NCI-H82 treated with DMSO at 0.1 percent for 48 hours (cell line): ENCODE data around the gene EMILIN2.
A peak's percentile ranks its signal among the peaks of the same experiment; 100 is the strongest.
"Not testable (repeated sequence)": the region's sequence is repeated elsewhere in the genome, so short reads cannot be mapped to it uniquely, and the experiment has no call there.

Experiments
- DNase-seq: peaks from one replicate; lab custom pipeline; 2025; ENCODE audit not compliant: unreplicated experiment; lab: John Stamatoyannopoulos, UW

Gene EMILIN2

DNA sequence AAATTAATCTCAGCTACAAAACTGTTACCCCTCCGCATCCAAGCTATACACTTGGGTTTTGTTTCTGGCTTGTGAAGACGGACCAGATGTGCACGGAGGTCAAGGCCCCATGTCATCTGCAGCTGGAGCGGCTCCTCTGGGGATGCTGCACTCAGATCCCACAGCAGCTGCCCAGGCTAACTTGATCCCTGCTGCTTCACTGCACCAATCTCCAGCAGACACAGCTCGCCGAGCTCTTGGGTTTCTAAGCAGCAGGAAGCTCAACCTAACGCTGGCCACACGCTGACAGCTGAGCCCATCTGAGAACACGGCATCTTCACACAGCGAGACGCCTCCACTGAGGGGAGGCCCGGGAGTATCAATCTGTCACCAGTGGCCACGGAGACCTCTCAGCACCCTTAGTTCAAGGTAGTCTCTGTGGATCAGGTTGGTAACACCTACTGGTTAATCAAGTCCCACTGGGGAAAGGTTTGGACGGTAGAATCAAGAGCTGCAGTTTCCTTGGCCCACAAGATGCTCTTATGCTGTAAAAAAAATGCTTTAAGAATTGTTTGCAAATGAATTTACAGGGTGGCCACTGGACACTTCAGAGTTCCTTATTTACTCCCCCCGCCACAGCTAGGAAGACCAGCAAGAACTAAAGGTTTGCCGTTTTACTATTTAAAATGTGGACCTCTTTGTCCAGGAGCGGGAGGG, 67.5 kb downstream of the EMILIN2 start:
- DNase-seq = no peak

DNA sequence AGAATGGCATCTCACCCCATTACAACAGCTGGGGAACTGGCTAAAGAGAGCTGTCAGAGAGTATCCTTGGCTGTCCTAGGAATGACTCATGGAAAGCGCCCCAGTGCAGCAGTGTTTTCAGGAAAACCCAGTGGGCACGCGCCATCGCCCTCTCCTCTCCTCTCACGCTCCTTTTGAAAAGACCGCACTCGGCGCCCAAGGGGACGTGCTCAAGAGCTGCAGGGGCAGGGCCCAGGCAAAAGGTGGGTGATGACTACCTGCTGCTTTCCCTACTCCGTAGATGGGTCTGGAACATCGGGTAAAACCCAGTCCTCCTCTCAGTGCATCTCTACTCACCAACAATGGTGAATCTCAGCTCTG, 68.1 kb downstream of the EMILIN2 start:
- no peak for DNase-seq

DNA sequence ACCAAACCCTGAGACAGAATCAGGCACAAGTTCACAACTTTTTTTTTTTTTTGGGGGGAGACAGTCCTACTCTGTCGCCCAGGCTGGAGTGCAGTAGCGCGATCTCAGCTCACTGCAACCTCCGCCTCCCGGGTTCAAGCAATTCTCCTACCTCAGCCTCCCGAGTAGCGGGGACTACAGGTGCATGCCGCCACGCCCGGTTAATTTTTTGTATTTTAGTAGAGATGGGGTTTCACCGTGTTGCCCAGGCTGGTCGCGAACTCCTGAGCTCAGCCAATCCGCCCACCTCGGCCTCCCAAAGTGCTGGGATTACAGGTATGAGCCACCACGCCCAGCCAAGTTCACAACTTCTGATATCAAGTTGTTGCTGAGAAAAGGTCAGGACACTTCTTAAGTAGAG, 68.7 kb downstream of the EMILIN2 start:
- not testable (repeated sequence) for DNase-seq

DNA sequence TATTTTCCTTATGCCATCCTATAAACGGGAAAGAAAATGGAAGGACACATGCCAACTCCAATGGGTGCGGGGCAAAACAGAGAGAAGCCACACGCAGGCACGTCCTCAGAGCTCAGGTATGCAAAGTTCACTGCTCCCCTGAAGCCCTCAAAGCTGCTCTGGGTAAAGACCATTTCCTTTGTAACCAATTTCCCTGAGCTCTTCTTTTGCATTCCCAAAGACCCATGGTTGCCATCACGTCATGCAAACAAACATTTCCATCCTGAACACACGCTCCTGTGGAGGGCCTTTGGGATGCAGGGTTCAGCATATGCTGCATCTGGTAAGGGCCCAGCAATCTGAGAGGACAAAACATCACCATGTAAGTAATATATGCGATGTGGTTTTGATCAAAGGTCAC, 69.4 kb downstream of the EMILIN2 start:
- no peak for DNase-seq

DNA sequence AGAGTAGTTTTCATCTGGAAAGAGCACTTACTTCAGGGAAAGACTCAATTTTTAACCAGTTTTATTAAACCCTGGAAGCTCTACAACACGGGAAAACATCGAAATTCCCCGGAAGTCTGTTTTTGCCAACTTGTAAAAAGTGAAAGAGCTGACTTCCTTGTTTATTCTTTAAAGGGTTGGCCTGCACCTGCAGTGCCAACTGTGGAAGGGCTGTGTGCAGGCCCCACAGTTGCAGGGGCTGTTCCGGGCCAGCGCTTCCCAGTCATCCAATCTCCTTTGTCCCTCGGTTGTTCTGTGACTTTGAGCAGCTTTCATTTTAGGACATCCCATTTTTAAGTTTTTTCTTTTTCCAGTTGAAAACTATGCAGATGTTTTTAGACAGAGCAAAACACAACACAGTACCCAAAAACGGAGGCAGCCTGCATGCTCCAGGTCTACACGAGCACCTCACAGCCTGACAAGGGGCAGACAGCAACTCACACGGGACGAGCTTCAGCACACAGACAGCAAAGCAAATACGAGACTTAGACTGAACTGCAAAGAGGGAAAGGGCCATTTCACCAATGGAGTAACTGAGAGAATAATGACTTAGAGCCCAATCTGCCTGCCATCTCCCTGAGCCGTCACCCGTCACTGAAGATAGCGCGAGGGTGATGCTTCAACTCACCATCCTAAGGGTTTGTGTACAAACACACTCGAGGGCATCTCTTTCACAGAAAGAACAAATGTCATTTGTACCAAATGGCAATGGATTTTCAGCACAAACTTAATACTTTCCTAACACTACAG, 70.6 kb downstream of the EMILIN2 start:
- no peak for DNase-seq

DNA sequence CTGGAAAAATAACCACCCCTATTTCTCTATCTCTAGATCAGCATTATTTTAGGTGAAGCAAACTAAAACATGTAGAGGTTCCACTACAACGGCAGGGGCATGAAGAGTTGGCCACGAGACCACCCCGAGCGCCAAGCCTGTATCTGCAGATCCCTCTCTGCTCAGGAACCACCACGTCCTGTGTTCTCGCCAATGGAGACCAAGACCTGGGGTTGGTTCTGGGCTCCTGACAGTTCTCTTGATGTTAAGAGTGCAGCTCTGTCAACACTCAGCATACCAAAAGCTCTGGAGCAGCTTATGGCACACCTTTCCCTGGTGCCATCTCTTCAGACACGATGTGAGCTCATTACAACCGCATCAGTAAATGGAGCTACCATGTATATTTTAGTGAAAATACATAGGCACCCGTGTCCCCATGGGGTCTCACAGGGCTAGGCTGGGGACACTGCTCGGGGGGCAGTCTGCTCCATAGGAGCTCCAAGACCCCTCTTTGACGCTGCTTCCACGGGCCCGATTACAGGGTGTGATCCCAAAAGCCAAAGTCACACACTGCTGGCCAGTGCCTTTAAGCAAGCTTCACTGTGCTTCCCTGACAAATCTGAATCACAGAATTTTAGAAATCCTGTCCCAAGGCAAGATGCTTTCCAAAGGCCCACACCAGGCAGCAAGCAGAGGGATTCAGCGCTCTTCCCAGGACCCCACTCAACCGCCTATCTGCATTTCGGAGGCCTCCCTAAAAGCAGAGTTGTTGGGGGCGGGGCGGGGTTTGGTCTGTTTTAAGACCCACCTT, 72.2 kb downstream of the EMILIN2 start:
- DNase-seq = no peak

DNA sequence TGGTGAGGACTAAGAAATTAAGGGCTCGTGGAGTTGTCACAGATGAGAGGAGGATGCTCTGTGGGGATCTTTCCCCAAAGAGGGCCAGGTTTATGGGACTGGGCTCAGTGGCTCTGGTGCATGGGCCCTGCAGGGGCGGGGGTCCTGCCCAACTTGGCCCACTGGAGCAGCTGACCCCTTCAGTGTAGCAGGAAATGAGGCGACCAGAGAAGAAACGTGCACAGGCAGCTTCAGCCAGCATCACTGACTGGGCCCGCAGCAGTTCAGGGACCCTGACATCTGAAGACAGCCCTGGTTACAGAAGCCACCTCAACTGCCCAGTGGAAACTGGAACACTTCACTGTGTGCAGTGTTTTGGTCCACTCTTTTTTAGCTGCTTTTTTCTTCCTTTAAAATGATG, 72.8 kb downstream of the EMILIN2 start:
- no peak for DNase-seq

DNA sequence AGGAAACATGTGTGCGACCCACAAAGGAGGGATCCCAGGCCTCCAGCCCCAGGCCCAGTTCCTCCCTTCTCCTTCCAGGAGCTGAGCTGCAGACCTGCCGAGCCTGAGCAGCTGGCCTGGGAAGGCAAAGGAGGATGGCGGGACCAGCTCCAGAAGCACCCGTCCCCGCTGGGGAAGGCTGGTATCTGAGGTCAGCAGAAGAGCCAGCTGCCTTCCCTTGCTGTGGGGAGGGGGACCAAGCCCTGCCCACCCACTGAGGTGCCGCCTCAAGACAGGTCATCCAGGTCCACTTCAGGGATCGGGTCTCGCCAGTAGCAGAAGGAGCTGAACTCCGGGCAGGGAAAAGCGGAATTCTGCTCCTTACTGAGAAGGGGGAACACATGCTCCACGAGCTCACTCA, 73.2 kb downstream of the EMILIN2 start:
- DNase-seq = no peak

DNA sequence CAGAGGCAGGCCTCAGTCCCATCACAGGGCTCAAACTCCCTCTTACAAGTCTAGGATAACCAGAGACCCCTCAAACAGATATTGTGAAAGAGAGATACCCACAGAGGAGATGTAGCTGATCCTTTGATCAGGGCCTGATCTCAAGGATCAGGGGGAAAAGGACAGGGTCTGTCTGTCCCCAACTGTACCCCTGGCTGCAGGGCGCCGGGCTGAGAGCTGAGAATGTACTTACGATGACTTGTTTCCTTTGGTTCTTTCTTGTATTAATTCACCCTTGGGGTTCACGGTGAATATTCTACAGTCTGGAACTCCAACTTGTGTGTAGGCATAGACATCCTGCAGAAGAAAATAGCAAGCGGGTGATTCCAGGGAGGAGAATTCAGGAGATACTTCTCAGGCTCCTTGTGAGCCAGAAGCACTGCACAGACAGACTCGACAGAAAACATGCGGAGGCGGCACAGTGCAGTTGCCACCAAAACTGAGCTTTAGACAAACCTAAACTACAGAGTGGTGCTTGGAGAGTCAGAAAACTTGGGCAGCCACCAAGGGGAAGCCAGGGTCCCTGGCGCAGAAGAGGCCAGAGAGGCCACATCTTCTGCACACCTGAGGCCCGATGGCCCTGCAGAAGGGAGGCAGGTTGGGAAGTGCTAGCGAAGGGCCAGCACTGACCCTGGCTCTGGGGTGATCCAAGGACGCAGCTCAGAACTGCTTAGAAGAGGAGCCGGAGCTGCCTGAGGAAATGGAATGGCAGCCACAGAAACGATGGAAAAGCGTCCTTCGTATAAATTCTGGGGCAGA, 73.9 kb downstream of the EMILIN2 start:
- no peak for DNase-seq

DNA sequence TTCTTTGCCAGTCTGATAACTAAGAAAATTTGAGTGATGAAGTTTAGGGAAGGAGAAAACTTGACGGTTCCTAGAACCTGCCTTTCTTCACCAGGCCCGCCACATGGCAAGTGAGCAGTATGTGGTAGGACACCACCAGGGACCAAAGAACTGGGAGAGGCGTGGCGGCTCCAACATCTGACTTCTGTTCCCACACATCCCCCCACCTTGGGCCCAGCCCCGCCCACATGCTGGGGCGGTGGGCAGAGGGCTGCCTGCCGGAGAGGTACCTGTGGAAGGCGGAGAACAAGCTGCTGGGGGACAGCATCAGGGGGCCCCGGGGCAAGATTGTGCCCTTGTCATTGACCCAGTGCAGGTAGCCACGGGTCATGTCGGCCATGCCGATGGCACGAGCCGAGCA, 75.0 kb downstream of the EMILIN2 start:
- no peak for DNase-seq

DNA sequence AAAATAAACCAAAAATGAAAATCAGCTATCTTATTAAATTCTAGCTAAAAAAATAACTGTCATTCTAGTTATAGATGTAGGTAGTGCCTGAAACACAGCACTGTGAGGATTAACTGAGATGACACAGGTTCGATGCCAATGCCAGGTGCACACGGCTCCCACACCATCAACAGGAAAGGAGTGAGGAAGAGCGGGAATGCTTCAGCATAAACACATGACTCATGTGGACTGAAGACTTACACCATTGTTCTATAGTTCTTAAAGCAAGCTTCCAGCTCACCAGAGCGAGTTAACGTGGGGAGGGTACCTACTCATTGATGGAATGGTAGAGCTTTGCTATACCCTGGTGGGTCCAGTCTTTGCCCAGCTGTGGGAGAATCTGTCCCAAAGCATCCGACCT, 76.7 kb downstream of the EMILIN2 start:
- no peak for DNase-seq

DNA sequence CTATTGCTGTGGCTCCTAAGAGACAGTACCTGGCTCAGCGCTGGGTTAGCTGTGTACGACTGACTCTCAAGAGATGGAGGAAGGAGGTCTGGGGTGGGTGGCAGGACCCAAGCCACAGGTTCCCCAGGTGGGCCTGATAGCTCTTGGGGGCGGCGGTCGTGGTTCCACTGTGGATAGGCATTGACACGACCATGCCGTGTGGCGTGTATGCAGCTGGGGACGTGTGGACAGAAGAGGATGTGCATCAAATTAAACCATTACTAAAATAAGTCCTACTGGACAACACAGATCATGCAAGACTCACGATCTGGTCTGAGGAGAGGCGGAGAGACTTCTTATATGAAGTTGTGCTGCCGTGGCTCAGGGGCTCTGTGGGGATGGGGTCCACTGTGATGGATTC, 78.1 kb downstream of the EMILIN2 start:
- DNase-seq = no peak

DNA sequence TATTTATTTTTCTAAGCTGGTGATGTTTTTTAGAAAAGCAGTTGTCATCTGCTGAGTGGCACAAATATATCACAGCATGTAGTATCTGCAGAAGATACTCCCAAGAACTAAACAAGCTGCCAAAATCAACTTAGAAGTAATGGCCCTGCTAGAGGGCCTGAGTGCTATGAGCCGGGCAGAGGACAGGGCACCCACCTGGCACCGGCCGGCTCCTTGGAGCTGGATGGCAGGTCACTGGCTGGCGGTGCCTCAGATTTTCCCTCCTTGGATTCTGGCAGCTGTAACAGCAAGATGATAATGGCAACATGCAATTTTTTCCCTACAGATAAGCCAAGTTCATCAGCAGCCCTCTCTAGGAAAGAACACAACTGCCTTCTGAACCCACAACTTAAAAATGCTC, 79.7 kb downstream of the EMILIN2 start:
- DNase-seq = no peak

DNA sequence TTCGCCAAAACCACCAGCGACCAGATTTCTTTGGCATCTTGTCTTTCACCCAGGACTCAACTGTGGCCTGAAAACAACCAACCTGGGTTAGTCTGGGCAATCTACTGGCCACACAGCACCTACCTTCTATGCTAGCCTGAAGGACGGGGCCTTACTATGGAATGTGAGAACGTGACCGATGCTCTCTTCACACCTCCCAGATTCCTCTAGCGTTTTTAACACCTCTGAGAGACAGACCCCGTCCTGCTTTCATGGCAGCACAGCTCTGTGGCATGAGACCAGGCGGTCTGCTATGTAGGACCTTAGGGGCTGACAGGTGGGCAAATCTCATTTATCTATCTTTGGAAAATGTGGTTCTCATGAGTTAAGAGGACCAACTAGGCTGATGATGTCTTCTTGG, 80.9 kb downstream of the EMILIN2 start:
- no peak for DNase-seq

DNA sequence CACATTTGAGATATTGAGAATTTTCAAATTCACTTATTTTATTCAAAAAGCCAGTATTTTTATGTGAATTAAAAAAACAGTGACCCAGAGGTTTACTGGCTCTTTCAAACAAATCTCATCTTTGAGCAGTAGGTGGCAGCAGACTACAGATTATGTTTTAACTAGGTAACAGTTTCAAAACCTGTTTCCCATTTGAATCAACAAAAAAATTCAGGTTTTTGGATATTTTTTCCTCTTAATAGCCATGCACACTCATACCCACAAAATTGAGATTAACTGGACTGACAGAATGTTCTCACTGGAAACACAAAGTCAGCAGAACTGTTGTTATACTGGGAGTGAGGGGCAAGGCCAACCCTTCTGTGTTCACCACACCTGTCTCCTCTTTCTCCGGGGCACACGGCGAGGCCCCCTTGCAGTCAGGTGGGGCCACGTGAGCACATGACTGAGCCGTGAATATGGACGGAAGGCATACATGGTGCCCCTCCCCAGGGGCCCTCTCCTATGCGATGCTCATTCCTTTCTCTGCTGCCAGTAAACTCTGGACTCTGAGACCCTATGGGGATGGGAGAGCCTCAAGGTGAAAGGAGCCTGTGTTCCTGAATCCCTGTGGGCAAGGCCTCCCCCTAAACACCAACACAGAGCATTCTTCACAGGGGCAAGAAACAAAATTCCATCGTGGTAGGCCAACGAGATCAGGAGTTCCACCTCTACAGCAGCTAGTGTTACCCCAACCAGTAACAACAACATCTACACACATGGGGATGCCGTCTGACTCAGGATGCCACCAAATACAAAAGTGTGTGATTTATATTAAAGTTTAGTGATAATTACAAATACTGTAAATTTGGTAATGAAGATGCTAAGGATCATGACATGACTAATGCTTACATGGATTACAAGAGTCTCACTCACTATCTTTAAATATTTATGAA, 85.7 kb downstream of the EMILIN2 start:
- DNase-seq = peak; percentile 16

DNA sequence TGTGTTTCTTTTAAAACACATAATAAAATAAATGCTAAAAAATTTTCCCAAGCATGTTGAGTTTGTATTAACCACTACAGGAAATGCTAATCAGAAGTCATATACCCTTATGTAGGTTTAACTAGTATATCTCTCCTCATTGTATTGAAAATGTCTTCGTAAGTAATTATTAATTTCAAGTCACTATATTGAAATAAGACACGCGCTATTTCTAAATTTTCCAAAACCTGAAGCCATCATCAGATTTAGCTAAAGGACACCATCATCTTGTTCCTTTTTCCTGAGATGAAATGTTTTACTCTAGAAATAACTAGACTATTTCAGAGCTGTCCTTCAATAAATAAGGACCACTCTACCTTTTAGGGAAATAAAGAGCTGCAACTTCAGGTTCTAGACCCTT, 87.2 kb downstream of the EMILIN2 start:
- DNase-seq = no peak

DNA sequence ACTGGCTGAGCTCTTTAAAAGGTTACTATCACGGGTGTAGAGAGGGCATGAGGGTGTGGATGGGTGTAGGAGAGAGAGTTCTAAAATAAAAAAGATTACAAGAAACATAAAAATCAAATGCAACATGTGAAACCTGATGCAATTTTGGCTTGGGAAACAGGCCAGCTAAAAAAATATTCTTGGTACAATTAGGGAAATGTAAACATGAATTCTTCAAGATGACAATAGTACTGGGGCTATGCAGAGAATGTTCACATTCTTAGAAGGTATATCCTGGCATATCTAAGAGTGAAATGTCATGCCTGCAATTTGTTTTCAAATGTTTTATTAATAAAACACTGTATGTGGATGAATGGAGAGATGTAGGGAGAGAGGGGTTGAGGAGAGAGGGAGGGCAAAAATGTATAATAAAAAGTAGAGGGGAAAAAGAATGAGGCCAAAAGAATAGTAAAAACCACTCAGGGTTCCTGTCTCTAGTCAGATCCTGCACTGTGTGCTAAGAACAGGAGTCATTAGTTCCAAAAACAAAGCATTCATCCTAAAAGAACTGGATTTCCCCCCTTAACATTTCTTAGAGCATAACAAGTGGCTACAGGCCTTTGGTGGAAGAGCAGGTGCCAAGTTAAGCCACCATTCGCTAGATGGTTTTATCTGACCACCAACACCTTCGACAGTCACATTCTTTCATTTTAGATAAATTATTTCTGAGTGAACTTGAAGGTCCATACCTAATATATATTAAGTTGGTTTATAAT, 88.8 kb downstream of the EMILIN2 start:
- DNase-seq = no peak

DNA sequence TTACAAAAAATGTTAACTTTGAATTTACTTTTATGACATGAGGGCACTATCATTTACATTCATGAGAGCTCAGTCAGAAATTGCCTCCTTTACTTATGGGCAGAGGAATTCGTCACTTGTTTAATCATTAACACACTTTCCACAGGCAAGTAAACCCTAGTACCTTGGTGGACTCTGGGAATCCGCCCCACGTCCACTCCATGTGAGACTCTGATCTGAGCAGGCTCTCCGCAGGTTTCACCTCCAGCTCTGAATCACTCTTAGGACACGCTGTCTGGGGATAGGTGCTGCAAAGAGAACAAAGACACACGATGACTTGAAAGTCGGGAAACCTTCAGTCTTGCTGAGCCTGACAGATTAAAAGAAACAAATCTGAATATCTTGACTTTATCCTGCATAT, 92.5 kb downstream of the EMILIN2 start:
- no peak for DNase-seq

DNA sequence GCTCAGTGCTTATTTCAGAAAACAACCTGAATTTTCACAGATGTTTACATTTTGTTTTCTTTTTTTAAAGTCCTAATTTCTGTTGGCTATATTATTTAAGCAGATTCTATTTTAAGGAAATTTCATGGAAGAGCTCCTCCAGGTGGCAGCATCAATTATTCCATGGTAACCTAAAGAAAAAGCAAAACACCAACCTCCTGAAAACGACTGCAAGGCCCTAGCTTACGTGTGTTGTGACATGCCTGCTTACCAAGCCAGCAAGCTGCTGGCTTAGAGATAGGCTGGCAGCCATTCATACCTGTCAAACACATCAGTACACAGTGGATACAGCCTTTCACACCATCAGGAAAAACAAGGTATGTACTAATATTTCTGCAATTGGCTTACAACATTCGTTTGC, 101.2 kb downstream of the EMILIN2 start:
- DNase-seq = no peak
